HUES6 (cell line): ENCODE data around the gene LDLRAD3.

Experiments used
- H3K27ac ChIP-seq: 2 replicates; pipeline ENCODE4 v1.7.0; 2013; ENCODE audit warnings: low read depth, mild to moderate bottlenecking, low read length, inconsistent platforms
- H3K27me3 ChIP-seq: 2 replicates; pipeline ENCODE4 v1.6.1; 2013; ENCODE audit warnings: low read length; ENCODE audit not compliant: control insufficient read depth, insufficient read depth
- H3K36me3 ChIP-seq: 2 replicates; pipeline ENCODE4 v1.6.1; 2013; ENCODE audit warnings: low read length; ENCODE audit not compliant: control insufficient read depth, insufficient read depth
- H3K4me1 ChIP-seq: 2 replicates; pipeline ENCODE4 v1.6.1; 2013; ENCODE audit warnings: low read length; ENCODE audit not compliant: control insufficient read depth, insufficient read depth
- H3K4me3 ChIP-seq: 2 replicates; pipeline ENCODE4 v1.5.1; 2013; ENCODE audit warnings: low read depth, low read length
- H3K9ac ChIP-seq: one replicate; pipeline ENCODE4 v1.6.1; 2013; ENCODE audit warnings: mild to moderate bottlenecking, low read length
- H3K9me3 ChIP-seq: 2 replicates; pipeline ENCODE4 v1.6.1; 2013; ENCODE audit warnings: low read depth, low read length; ENCODE audit not compliant: control insufficient read depth, insufficient read depth

Gene LDLRAD3

DNA sequence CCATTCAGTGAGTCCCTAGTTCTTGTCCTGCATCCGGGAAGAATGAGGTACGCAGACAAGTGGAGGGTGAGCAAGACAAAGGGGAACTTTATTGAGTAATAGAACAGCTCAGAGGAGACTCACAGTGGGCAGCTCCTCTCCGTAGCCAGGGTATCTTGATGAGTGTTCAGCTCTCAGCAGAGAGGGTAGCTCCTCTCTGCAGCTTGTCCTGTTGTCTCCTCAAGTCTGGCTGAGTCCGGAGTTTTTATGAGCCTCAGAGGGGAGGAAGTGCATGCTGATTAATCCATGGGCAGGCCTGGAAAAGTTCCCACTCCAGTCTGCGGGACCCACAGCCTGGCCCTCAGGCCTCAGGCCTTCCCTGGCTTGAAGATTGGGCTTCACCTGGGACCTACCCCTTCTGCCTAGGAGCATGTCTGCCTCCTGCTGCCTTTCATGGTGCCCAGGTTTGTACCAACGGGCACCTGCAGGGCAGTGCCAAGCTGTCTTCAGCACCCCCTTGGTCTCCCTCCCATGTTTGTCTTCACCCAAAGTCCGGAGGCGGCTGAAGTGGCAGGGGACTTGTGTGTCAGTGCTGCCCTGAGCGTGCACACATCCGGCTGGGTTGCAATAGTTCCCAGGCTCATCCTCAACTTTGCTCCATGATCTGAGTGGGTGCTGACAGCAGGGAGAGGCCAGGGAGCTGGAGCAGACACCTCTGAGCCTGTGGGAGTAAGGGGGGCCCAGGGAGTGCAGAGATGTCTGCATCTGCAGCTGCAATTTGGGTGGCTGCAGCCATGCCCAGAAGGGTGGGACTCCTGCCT, 134.2 kb downstream of the LDLRAD3 start:
- no peak overlapping the region for H3K27ac ChIP-seq
- H3K36me3 ChIP-seq: peaks cover 12% of the 10 kb centered on the region
- no peaks in the 10 kb centered on the region for H3K27me3 ChIP-seq
- peaks cover 11% of the 10 kb centered on the region for H3K4me1 ChIP-seq
- no peak overlapping the region for H3K4me3 ChIP-seq
- H3K9me3 ChIP-seq: peaks cover 4% of the 10 kb centered on the region
- H3K9ac ChIP-seq: no peak overlapping the region

DNA sequence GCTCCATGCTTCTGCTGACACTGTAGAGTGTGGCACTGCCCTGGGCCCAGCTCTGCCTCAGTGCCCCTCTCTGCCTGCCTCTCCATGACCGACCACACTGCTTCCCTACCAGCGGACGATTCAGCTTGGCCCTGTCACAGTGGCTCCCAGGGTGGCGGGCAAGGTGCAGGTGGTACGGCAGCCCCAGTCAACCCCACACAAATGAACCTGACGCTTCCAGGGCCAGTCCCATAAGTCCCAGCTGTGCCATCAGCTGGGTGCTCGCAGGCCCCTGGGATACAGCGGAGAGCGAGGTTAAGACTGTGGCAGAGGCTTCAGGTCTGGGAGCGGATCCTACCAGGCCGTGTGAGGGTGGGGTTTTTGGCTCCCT, 134.8 kb downstream of the LDLRAD3 start:
- H3K27ac ChIP-seq: no peak overlapping the region

DNA sequence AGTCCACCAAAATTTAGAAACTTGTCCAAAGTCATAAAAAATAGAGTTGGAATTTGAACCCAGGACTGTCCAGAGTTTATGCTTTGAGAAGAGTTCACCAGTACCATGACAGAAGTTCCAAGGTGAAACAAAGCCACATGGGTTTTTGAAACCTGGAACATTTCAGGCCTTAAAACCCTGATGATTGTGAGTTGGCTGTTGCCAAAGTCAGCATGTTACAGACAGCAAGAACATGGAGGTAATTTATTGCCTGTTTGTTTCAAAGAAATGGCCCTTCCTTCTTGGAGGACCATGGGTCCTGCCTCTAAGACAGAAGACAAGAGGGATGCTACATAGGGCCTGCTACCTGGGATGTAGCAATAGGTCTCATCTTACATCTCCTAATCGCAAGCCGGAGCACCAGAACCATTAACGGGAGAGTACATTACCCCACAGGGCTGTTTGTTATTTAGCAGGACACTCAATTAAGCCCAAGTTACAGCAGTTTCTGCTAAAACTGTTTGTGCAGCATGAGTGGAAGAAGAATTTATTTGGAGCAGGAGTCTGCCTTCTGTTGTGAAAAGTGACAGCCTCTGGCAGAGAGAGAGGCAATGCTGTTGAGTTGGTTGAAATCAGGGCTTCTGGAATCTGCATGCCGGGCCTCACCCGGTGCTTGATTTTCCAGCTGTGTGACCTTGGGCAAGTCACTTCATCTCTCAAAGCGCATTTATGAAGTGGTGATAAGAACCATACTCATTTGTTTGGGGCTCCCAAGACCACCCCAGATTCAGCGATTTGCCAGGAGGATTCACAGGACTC, 136.2 kb downstream of the LDLRAD3 start:
- H3K9ac ChIP-seq: no peak overlapping the region

More for the DNA sequence above, 134.8 kb downstream of the LDLRAD3 start:
- no peak overlapping the region for H3K4me3 ChIP-seq
- peaks cover 12% of the 10 kb centered on the region for H3K36me3 ChIP-seq
- H3K4me1 ChIP-seq: peaks cover 6% of the 10 kb centered on the region
- H3K9me3 ChIP-seq: peaks cover 4% of the 10 kb centered on the region
- H3K27me3 ChIP-seq: no peaks in the 10 kb centered on the region
- no peak overlapping the region for H3K9ac ChIP-seq

DNA sequence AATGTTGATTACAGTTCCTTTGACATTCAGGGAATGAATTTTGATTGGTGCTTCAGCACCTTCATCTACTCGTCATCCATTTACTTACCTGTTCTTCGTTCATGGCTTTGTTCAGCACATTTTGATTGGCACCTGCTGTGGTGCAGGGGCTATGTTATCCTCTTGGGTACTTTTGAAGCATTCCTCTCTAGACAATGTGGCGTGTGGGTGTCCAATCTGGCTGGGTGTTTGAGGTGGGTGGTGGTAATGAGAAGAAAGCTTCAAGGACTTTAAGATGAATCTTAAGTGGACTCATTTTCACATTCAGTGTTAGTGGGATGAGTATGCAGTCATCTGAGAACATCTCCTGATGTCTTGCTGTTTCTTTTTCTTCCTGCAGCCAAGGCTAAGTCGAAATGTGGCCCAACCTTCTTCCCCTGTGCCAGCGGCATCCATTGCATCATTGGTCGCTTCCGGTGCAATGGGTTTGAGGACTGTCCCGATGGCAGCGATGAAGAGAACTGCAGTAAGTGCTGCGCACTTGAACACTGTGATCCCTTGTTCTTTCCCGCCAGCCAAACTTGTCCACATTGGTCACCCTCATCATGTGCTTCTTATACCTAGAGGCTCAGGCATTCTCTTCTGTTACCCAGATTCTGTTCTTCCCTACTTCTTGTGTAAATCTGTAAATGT, 137.5 kb downstream of the LDLRAD3 start:
- Histone ChIP-seq H3K27me3 (no peaks in the 10 kb centered on the region), H3K4me3 (no peak overlapping the region), H3K9ac (no peak overlapping the region), H3K9me3 (no peaks in the 10 kb centered on the region), H3K36me3 (peaks cover 12% of the 10 kb centered on the region), H3K27ac (no peak overlapping the region), H3K4me1 (peaks cover 5% of the 10 kb centered on the region)

More for the DNA sequence above, 136.2 kb downstream of the LDLRAD3 start:
- Histone ChIP-seq H3K4me3 (no peak overlapping the region), H3K9me3 (peaks cover 4% of the 10 kb centered on the region), H3K36me3 (peaks cover 12% of the 10 kb centered on the region), H3K27ac (no peak overlapping the region), H3K27me3 (no peaks in the 10 kb centered on the region), H3K4me1 (no peaks in the 10 kb centered on the region; the same call in 1 of the 2 replicates)

DNA sequence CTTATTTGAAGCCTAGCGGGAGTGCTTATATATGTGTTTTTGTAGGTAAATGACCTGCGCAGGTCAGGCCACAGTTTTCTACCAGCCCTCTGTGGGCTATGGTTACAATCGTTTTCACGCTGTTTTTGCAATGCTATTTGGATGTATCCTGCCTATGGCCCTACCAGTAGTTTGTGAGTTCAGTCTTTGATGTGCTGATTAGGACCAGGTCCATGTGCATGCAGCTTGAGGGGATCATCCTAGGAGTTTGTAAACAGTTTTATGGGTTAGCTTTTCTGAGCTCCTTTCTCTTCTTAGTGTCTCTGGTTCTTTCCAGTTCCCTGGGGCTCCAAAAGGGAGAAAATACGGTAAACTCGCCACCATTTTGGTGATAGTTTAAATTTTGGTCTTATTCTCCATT, 142.5 kb downstream of the LDLRAD3 start:
- Histone ChIP-seq H3K27me3 (no peaks in the 10 kb centered on the region), H3K9me3 (no peaks in the 10 kb centered on the region), H3K9ac (peak overlapping the region; percentile 22), H3K36me3 (peaks cover 12% of the 10 kb centered on the region), H3K4me1 (peaks cover 34% of the 10 kb centered on the region), H3K4me3 (no peak overlapping the region), H3K27ac (peak overlapping the region; percentile 55; the same call in 1 of the 2 replicates)

DNA sequence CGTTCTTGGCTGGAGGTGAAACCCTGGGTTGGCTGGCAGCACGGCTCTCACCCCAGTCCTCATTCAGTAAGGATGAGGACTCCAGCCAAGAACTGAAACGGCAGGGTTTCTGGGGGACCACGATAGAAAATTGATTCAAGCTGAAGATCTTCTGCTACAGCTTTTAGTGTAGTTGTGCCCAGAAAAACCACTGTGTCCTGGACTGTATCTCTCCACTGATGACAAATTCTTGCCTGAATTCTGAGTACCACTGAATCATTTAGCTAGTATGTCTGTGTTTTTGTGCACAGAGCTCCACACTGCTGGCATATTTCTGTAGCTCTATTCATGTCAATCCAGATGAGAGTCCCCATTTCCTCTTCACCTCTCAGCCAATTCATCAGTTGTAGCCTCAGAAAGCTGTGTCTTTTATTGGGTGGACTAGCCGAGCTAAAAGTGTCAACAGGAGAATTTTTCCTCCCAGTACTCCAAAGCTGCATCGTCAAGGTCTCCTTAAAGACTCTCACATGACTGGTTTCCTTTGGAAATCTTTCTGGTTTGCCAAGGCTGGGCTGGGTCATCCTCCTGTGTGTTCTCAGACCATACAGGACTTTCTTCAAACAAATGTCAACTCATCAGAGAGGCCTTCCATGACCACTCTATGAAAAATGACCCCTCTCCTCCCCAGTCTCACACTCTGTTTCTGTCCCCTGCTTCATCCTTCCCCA, 144.6 kb downstream of the LDLRAD3 start:
- no peaks in the 10 kb centered on the region for H3K27me3 ChIP-seq
- H3K9me3 ChIP-seq: peaks cover 1% of the 10 kb centered on the region; the same call in 1 of the 2 replicates
- H3K4me3 ChIP-seq: no peak overlapping the region
- peaks cover 50% of the 10 kb centered on the region for H3K4me1 ChIP-seq
- no peaks in the 10 kb centered on the region for H3K36me3 ChIP-seq
- no peak overlapping the region for H3K9ac ChIP-seq
- H3K27ac ChIP-seq: no peak overlapping the region

DNA sequence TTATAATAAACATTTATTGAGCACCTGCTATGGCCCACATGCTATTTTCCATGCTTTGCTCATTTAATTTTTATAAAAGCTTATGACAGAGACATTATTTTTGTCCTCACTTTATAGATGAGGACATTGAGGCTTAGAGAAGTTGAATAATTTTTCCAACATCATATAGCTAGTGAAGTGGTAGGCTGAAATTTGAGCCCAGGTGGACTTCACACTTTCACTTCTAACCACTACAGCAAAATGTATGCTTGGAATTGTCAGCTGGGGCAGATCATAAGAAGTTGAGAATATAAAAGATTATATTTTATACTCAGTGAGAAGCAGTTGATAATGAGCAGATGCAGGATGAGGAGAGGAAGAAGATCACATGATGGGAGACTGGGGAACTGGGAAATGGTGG, 146.1 kb downstream of the LDLRAD3 start:
- Histone ChIP-seq H3K9ac (no peak overlapping the region), H3K36me3 (peaks cover 6% of the 10 kb centered on the region; the same call in 1 of the 2 replicates), H3K4me1 (peaks cover 56% of the 10 kb centered on the region), H3K27me3 (no peaks in the 10 kb centered on the region), H3K27ac (no peak overlapping the region), H3K9me3 (peaks cover 9% of the 10 kb centered on the region; the same call in 1 of the 2 replicates), H3K4me3 (no peak overlapping the region)

DNA sequence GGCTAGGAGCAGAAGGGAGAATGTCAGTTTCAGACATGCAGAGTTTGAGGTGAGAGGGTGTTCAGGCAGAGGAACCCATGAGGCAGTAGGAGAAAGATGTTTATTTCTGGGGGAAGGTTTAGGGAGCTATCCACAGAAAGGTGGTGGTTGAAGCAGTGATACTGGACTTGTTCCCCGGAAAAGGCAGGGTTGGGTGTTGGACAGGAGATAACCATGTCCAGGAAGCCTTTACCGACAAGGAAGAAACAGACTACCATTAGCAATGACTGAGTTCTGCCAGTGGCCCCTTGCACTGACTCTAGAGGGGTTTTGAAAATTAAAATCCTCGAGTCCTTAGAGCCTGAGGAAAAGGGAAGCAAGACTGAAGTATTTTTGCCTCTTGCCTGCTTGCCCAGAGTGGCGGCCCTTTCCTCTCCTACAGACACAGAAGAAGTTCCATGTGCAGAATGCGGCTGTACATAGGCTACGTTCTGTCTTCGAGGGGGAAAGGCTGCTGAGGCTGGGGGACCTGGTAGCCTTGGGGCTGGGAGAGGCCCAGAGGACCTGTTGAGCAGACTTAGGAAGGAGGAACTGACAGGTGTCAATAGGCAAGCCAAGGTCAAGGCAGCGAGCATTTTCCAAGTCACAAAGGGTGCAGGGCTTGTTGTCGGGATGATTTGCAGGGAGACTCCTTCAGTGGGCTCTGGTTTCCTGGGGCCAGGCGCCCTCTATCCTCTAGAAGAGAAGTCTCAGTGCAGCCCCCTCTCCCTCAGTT, 146.7 kb downstream of the LDLRAD3 start:
- Histone ChIP-seq H3K9me3 (peaks cover 12% of the 10 kb centered on the region; the same call in 1 of the 2 replicates), H3K27ac (peak overlapping the region; percentile 92; the same call in 1 of the 2 replicates), H3K4me3 (no peak overlapping the region), H3K9ac (peak overlapping the region; percentile 9), H3K4me1 (peaks cover 56% of the 10 kb centered on the region), H3K36me3 (peaks cover 9% of the 10 kb centered on the region), H3K27me3 (no peaks in the 10 kb centered on the region)

DNA sequence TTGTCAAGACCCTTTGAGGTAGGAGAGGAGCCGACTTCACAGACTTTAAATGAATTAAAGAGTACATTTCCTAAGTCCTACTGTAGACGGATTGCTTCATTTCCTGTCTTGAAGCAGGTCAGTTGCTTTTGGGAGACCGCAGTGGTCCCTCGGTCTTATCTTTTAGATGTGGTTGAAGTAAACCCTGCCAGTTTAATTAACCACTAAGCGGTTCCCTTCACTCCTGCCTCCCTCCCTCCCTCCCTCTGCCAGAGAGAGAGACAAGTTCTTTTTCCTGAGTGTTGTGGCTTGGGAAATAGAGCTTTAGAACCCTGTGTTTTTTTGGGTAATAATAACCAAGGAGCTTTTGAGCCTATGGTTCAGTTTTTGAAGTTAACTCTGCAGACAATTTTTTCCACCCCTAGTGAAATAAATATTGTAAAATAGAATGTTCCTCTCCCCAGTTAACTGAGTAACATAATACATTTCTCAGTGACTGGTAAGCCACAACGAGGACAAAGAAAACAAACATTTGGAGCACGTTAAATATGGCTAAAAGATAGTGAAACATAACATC, 147.5 kb downstream of the LDLRAD3 start:
- peak overlapping the region; percentile 61 for H3K9ac ChIP-seq
- peaks cover 52% of the 10 kb centered on the region for H3K4me1 ChIP-seq
- H3K9me3 ChIP-seq: peaks cover 12% of the 10 kb centered on the region; the same call in 1 of the 2 replicates
- peak overlapping the region; percentile 92 for H3K27ac ChIP-seq
- no peak overlapping the region for H3K4me3 ChIP-seq
- no peaks in the 10 kb centered on the region for H3K27me3 ChIP-seq
- peaks cover 9% of the 10 kb centered on the region for H3K36me3 ChIP-seq
